ENCODE data around the gene CENPO.

The CENPO gene

GRCh38 chr2:24824071-24824588, 30.9 kb downstream of the CENPO start:
- DNase-seq (ENCODE audit: low read depth in 1 of 2, low spot score in 1 of 2) = no peak

GRCh38 chr2:24824966-24825882, 32.0 kb downstream of the CENPO start:
- Histone ChIP-seq H3K27ac (replicated peaks) (no peak overlapping the region), H3K4me3 (replicated peaks; ENCODE audit: insufficient read depth, low read length) (no peak overlapping the region), H3K27me3 (ENCODE audit: insufficient read depth, poor library complexity, severe bottlenecking) (no peaks in the 10 kb centered on the region)
- peak; percentile 18 for DNase-seq (ENCODE audit: low read depth in 1 of 2, low spot score in 1 of 2)
- TF ChIP-seq POLR2AphosphoS5 (IDR thresholded peaks at IDR 0.05; ENCODE audit: low read depth) (no peak), CTCF (IDR thresholded peaks at IDR 0.05; ENCODE audit: insufficient read depth, low read length) (peak; percentile 69)

More at GRCh38 chr2:24824071-24824588, 30.9 kb downstream of the CENPO start:
- Histone ChIP-seq H3K27me3 (ENCODE audit: insufficient read depth, poor library complexity, severe bottlenecking) (no peaks in the 10 kb centered on the region), H3K4me3 (replicated peaks; ENCODE audit: insufficient read depth, low read length) (no peak overlapping the region), H3K27ac (replicated peaks) (no peak overlapping the region)
- no peak for TF ChIP-seq CTCF (IDR thresholded peaks at IDR 0.05; ENCODE audit: insufficient read depth, low read length)

GRCh38 chr2:24825883-24826772, 32.9 kb downstream of the CENPO start:
- Histone ChIP-seq H3K4me3 (replicated peaks; ENCODE audit: insufficient read depth, low read length) (no peak overlapping the region), H3K27ac (replicated peaks) (no peak overlapping the region), H3K27me3 (ENCODE audit: insufficient read depth, poor library complexity, severe bottlenecking) (no peaks in the 10 kb centered on the region)
- TF ChIP-seq GABPA (IDR thresholded peaks at IDR 0.05; ENCODE audit: low read depth) = no peak
- TF ChIP-seq POLR2AphosphoS5 (IDR thresholded peaks at IDR 0.05; ENCODE audit: low read depth) = no peak
- TF ChIP-seq CTCF (IDR thresholded peaks at IDR 0.05; ENCODE audit: insufficient read depth, low read length) = no peak
- TF ChIP-seq REST (IDR thresholded peaks at IDR 0.05; ENCODE audit: insufficient replicate concordance, low read depth) = no peak
- no peak for TF ChIP-seq SPI1 (IDR thresholded peaks at IDR 0.05; ENCODE audit: borderline replicate concordance, low read depth)
- DNase-seq (ENCODE audit: low read depth in 1 of 2, low spot score in 1 of 2) = no peak

- no peak overlapping the region for H3K27ac ChIP-seq (replicated peaks)
- no peak overlapping the region for H3K4me3 ChIP-seq (replicated peaks; ENCODE audit: insufficient read depth, low read length)
- no peaks in the 10 kb centered on the region for H3K27me3 ChIP-seq (ENCODE audit: insufficient read depth, poor library complexity, severe bottlenecking)
- no peak for TF ChIP-seq SPI1 (IDR thresholded peaks at IDR 0.05; ENCODE audit: borderline replicate concordance, low read depth)
- TF ChIP-seq REST (IDR thresholded peaks at IDR 0.05; ENCODE audit: insufficient replicate concordance, low read depth) = no peak
- TF ChIP-seq GABPA (IDR thresholded peaks at IDR 0.05; ENCODE audit: low read depth) = no peak
- no peak for TF ChIP-seq CTCF (IDR thresholded peaks at IDR 0.05; ENCODE audit: insufficient read depth, low read length)
- no peak for TF ChIP-seq POLR2AphosphoS5 (IDR thresholded peaks at IDR 0.05; ENCODE audit: low read depth)
- no peak for DNase-seq (ENCODE audit: low read depth in 1 of 2, low spot score in 1 of 2)
Measured at GRCh38 chr2:24826773-24827145, 33.5 kb downstream of the CENPO start.
